NK-92 treated with Interleukin-12 subunit alpha and Interleukin-12 subunit beta, amount 100 ng/mL, for 24 hours (cell line): ENCODE measurements around the gene IFFO2.
A peak's percentile ranks its signal among the peaks of the same experiment; 100 is the strongest.
"Not testable (repeated sequence)": the region's sequence is repeated elsewhere in the genome, so short reads cannot be mapped to it uniquely, and the experiment has no call there.

Experiments used
- DNase-seq: peaks from one replicate; lab custom pipeline; 2025; lab: John Stamatoyannopoulos, UW

The IFFO2 gene

DNA sequence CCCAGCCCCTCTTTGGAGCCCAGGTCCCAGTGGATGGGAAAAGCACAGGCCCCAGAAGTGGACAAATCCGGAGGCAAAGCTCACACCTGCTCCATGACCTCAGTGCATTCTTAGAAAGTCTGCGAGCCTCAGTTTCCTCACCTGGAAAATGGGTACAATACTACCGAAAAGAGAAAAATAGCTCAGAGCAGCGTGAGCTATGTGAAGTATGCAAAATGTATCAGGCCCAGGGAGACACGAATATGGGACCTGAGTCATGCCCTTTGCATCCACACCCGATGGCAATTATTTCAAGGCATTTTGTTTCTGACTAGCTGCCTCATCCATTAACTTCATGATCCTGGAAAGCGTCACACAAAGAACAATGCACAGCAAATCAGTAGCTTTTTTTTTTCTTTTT, 63.4 kb downstream of the IFFO2 start:
- no peak for DNase-seq

DNA sequence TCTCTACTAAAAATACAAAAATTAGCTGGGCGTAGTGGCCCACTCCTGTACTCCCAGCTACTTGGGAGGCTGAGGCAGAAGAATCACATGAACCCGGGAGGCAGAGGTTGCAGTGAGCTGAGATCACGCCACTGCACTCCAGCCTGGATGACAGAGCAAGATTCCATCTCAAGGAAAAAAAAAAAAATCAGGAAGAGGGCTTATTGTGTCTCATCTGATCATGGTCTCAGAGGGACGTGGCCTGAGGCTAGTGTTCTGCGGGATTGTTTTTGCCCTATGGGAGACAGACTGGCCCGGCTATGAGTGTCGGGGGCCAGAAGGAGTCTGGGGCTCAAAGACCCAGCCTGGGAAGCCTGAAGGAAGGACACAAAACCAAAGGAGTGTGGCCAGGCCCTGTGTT, 64.6 kb downstream of the IFFO2 start:
- DNase-seq, result not testable (repeated sequence)

DNA sequence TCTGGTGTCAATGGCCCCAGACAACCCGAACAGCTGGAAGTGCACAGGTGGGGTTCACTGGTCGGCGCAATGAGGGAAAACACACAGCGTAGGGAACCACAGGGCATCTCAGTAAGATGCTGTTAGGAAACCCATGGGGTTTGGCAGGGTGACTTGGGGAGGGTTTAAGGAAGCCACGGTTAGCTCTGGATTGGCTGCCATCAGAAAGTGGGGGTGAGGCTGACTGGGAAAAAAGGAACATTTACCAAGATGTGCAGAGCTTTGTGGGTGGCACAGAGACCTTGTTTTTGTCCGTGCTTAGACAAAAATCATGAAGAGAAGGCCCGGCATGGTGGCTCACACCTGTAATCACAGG, 65.1 kb downstream of the IFFO2 start:
- DNase-seq, result no peak

DNA sequence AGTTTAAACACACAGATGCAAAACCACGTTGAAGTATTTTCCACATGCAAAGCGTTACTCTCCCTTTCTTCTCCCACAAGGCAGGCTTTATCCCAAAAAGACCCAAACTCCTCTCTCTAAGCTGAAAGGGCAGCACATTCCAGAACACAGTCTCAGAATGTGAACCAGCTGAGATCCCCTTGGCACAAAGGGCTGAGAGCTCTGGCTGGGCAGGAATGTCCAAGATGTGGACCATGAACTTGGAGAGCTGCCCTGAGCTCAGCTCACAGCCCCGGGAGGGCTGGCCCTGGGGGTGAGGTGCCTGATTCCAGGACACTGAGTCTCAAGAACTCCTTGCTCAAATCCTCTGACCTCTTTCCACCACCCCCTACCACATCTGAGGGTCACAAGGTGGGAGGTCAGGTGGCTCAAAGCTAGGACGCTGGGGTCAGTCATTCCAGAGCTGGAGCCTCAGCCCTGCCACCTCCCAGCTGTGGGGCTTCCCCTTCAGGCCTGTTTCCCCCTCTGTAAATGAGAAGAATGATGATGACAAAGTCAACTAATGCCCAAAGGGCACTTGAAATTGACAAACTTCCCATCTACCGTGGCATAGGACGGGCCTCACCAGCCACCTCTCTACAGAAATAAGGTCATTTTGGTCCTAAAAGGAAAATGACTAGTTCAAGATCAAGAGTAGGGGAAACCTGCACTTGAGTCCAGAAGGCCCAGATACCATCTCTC, 65.6 kb downstream of the IFFO2 start:
- DNase-seq, result no peak

DNA sequence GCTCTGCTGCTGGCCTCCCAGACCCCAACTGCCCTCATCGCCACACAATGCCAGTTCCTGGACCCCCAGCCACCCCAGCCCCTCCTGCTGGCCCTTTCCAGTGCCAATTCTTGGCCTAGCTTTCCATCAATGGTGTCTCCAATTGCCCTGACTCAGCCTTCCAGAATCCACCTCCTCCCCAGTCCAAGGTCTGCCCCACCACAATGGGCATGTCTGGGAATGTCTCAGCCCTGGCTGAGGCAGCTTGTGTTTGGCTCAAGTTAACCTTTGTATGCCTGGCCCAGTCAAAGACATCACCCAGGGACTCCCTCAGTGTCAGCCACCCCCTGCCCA, 70.5 kb downstream of the IFFO2 start:
- no peak for DNase-seq

DNA sequence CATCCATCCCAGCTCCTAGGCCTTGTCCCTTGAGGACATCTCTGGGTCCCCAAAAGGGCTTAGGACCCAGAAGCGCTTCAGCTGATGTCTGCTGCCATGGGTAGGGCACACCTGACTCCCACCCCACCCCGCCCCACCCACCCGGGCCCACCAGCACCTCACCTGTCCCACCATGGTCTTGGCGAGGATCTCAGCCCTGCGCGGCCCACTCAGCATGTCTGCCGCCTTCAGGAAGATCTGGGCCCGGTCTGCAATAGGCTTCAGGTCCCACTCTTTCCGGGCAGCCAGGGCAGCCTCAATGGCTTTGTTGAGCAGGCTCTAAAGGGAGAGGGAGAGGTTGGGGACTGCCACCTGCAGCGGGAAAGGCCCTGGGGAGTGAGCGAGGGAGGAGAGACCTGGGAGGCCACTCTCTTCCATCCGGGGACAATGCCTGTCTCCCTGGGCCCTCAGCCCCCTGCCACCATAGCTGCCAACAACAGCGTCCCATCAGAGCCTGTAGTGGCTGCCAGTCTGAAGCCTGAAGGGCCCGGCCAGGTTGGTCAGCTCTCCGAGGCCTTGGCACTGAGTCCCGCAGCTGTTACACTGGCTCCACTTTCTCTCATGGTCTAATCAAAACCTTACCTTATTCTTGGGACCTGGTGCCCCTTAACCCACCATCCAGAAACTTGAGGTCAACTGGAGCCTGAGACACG, 71.0 kb downstream of the IFFO2 start:
- no peak for DNase-seq

DNA sequence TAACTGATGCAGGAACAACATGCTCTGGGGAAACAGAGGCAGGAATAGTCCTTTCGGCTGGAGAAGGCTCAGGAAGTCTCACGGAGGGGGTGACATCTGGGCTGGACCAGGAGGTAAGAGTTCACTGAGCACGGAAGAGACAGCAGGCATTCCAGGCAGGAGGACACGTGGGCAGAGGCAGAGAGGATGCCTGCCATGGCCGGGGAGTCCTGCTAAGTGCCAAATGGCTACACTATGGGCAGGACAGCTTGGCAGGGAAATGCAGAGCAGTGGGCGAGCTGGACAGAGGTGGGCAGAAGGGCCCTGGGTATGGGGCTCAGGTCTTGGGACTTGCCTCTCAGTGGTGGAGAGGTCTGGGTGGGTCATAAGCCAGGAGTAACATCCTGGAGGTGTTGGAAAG, 71.7 kb downstream of the IFFO2 start:
- no peak for DNase-seq

DNA sequence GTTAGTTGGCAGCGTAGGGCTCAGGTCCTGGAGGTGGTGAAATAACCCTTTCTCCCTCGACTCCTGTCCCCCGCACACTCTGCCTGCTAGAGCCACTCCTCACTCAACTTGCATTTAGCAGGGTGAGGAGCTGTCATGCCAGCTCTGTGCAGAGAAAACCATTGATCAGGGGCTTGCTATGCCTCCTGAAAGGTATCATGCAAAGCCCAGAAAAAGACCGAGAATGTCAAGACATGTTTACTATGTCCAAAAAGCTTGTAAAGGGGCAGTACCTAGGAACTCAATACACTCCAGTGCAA, 72.1 kb downstream of the IFFO2 start:
- no peak for DNase-seq

DNA sequence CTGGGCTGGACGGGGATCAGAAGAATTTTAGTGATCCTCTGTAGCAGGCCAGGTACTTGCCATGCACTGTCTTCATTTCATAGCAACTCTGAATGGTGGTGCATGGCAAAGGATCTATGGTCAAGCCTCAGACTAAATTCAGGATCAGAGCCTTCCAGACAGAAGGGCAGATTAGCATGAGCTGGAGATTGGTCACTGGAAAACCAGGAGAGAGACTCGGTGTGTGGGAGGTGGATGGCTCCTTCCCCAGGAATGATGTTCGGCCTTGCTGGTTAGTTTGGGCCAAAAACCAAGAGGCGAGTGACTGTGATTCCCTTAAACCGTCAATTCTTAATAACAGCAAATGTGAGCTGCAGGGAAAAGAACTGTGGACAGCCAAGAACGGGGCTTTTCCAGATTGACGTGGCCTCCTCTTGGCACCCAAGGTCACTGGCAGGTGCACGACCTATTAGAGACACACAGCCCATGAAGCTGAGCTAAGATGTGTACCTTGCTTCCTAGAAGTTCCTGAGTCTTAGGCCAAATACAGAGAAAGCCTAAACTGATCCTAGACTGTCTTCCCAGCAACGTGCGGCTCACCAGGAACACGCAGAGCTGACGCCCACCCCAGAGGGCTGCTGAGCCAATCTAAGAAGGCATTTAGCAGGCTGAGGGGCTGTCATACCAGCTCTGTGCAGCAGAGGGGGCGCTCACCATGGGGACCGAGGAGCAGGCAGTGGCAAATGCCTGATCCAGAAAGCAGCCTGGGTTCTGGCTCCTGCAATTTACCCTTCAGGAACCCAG, 72.6 kb downstream of the IFFO2 start:
- DNase-seq, result peak; percentile 42

DNA sequence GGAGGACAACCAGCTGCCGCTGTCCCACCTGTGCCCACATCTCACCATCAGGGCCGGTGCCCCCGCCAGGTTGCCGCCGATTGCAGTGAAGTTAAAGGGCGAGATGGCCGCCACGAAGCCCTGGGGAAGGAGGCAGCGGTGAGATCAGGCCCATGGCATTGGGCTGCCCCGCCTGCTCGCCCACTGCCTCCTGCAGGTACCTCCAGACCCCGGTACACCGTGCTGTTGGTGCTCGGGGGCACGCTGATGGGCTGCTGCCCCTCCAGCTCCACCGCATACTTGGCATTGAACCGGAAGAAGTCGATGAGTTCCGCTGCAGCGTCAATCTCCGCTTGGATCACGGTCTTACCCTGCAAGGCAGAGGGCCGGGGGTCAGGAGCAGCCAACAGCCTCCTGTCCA, 73.4 kb downstream of the IFFO2 start:
- no peak for DNase-seq

DNA sequence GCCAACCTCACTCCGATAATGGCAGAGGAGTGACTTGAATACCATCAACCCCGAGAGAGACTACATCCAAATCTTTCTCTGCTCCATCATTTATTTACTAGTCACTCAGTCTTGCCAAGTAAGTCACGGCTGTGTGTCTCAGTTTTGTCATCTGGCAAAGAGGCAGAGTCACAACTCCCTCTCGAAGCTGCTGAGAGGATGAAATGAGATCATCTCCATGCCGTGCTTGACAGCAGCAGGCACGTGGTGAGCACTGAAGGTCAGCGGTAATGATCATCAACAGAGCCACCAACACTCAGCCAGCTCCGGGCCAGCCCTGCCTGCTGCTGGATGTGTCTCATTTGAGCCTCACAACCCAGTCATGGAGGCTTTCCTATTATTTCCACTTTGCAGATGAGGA, 74.0 kb downstream of the IFFO2 start:
- DNase-seq, result no peak

DNA sequence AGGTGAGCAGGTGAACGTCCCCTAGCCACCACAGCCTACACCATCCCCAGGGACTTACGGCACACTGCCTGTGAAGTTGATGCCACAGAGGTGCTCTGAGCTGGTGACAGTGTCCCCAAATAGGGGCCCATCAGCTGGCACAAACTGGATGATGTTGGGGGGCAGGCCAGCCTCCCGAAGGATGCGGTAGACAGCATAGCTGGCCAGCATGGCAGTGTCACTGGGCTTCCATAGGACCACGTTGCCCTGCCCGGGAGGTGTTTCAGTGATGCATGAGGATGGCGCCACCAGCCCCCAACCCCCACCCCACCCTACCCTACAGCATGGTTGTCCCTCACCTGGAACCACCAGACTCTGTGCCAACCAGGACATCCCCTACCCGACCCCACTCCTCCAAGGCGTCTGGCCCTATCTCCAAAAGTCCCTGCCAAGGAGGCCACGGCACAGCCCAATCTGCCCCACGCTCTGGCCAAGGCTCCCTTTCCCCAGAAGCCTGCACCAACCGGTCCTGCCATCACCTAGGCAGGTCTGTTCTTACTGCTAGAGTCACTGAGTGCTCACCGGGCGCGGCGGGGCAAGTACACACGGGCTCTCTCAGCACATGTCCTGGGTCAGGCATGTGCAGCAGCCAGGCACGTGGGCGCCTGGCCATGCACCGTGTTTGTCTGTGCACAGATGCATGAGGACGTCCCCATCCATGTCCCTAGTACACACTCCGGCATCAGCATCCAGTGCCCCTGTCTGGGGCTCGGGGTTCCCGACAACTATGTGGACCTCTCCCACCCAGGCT, 74.6 kb downstream of the IFFO2 start:
- no peak for DNase-seq

DNA sequence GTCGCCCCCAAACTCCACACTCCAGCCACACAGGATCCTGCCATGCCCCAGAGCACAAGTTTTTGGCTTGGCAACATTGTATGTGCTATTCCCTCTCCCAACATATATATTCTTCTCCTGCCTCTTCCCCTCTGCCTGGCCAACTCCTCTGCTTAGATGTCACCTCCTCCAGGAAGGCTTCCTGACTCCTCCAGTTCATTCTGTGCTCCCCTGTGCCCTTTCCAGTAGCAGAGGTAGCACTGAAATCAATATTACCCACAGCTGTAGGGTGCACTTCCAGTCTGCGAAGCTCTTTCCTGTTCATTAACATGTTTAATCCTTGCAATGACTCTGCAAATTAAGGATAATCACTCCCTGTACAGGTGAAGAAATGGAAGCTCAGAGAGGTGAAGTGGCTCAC, 75.3 kb downstream of the IFFO2 start:
- DNase-seq, result no peak

DNA sequence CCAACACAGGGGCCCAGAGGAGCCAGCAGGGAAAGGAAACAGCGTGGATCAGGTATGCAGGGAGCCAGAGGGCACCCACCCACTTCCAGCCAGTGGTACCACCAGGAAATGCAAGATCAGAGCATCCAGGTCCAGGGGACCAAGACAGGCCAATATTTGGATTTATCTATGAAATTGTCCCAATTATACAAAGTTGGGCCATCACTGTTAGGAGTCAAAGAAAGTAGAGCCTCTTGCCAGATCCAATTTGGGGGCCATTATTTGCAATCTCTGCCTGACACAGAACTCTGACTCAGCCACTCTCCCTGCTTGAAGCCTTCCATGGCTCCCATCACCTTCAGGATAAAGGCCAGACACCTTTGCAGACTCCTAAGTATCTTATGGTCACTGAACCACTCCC, 75.9 kb downstream of the IFFO2 start:
- no peak for DNase-seq

DNA sequence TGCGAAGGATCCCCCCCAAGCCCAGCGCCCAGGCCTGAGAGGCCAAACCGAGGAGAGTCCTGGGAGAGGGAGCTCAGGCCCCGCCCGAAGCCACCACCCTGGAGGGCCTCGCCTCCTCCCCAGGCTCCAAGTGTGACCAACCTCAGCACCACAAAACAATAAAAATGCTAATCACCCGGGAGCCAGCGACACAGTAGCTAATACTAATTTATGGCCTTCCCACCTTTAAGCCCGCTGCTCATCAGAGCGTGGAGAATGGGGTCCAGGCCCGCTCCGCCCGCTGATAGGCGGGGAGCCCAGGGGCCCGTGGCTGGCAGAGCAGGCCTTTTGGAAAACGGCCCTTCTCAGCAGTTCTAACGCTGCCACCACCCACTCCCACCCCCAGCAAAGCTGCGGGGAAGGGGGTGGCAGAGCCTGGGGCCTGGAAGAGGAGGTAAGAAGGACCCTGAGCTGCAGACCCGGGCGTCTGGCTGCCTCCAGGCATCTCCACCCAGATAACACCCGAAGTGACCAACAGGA, 76.6 kb downstream of the IFFO2 start:
- DNase-seq, result no peak

DNA sequence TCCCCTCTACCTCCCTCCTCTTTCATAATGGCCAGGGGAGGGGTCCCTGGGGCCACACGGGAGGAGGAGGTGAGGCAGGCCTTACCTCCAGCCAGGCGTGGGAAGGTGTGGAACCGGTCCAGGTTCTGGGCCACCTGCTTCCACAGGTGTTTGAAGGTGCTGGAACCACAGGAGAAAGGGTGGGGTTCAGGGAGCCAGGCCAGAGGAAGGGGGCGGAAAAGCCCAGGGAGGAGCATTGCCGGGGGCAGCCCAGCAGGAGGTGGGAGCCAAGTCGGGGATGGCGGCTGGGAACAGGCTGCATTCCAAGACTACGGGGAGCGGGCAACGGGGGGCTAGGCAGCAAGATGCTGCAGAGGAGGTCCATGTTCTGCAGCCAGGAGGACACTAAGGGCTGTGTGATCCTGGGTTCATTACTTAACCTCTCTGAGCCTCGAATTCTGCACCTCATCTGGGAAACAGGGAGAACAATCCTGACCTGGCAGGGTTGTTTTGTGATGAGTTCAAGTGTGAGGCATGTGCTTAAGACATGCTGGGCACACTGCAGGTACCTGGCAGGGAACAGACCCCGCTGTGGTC, 77.2 kb downstream of the IFFO2 start:
- no peak for DNase-seq

DNA sequence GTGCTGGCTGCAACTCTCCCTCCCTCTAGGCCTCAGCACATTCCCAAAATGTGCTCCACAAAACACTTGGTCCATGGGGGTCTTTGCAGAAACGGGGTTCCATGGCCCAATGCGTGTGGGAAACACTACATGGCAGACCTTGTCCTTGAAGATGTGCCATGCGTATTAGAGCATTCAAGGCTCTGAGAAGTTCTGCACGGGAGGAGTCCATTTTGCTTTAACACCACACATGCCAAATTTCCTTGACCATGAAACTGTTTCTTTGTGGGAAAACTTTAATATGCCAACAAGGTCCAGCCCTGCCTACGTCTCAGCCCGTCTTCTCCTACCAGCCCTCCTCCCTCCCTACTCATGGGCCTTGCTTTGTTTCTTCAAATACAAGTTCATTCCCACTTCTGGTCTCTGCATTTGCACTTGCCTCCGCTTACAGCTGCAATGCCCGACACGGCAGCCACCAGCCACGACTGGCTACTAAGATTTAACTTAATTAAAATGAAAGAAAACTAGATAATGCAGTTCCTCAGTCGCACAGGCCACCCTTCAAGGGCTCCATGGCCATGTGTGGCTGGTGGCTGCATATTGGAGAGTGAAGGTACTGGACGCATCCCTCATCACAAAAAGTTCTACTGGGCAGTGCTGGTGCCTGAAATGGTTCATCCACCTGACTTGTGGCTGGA, 77.8 kb downstream of the IFFO2 start:
- no peak for DNase-seq

DNA sequence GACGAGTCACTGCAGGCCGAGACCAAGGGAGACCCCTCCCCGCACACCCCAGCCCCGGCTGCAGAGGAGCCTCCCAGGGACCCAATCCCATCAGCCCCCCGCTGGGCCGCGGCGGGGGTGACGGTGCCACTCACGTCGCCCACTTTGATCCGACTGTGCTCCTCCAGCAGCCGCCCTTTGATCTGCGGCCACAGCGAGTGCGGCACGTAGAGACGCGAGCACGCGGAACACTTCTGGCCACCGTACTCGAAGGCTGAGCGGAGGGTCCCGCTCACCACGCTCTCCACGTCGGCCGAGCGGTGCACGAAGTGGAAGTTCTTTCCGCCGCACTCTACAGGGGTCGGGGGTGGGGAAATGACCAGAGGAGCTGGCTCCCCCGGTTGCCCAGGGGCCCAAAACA, 79.2 kb downstream of the IFFO2 start:
- no peak for DNase-seq

DNA sequence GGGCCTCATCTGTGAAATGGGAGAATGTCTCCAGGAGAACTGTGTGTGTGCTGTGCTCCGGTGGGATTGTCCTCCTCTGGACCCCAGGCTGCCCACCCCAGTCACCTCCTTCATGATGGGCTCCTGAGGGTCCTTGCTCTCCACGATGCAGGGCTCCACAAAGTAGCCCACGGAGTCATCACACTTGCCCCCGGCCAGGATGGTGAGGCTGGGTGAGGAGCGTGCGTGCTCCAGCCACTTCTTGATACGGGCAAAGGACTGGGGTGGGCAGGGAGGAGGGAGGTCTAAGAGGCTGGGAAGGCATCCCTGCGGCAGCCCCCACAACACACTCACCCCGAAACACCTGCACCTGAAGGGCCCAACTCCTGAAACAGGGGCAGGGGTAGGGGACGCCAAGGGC, 80.3 kb downstream of the IFFO2 start:
- DNase-seq, result no peak

DNA sequence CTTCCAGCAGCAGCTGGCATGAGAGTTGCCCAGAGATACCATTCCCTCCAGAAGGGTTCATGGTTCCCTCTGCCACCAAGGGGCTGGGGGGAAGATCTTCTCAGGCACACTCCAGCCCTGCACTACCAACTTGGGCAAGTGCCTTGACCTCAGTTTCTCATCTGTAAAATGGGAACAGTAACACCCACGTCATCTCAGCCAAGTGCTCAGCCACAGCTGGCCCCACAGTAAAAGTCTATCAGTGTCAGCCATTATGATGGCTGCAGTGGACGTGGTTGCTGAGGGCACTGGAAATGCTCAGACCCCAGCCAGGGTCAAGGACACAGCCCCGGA, 80.7 kb downstream of the IFFO2 start:
- DNase-seq, result no peak

DNA sequence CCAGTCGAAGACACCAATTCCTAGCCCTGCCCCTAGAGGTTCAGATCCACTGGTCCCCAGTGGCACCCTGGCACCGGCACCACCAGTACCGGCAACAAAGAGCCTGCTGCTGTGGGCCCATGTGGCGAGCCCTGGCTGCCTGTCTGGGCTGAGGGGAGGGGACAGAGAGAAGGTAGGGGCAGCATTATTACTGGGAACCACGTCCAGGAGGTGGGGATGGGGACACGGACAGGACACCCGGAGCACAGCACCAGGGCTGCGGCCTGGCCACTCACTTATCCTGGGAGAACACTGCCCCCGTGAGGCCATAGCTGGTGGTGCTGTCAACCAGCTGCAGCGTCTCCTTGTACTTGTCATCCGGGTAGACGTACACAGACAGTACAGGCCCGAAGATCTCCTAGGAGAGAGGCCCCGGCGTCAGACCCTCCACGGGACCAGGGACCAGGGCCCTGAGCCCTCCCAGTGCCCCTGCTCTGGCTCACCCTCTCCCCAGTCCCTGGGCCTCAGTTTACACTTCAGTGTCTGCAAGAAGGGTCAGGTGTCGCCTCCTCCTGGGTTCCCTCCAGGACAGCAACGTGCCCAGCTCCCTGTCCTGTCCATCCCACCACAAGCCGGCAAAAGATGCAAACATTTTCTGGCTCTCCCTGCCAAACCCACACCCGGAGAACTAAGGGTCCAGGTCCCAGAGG, 81.2 kb downstream of the IFFO2 start:
- peak; percentile 19 for DNase-seq
